Erythroblast (primary cell): ENCODE results near the gene PPM1E.

Source experiments
- GATA1 ChIP-seq: IDR thresholded peaks from 2 replicates; pipeline ENCODE4 v1.6.1; 2011; ENCODE audit warnings: low read depth, mild to moderate bottlenecking, control low read depth, low read length, moderate library complexity
- POLR2A ChIP-seq: IDR thresholded peaks from 2 replicates; pipeline ENCODE4 v1.6.1; 2011; ENCODE audit warnings: mild to moderate bottlenecking, low read length

DNA sequence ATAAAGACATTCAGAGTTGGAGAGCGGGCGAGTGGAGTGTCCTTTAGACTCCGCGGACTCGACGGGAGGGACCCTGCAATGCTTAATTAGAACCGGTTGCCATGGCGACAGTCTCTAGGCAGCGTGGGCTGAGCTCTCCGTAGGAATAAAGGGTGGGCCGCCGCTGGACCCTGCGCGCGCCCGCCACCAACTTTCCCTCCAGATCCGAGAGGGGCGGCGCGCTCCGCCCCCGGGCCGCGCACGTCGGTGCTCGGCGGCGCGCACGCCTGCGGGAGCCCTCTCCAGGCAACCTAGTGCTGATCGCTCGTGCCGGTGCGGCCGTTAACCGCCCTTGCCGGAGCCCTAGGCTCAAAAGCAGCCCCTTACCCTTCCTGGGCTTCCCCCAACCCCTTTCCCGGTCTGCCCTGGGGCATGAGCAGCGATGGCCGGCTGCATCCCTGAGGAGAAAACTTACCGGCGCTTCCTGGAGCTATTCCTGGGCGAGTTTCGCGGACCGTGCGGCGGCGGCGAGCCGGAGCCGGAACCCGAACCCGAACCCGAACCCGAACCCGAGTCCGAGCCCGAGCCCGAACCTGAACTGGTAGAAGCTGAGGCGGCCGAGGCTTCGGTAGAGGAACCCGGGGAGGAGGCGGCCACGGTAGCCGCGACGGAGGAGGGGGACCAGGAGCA lies at the start of gene PPM1E:
- TF ChIP-seq POLR2A (no peak), GATA1 (no peak)
